ENCODE data around the gene EVPL.
"Not testable (repeated sequence)": the region's sequence is repeated elsewhere in the genome, so short reads cannot be mapped to it uniquely, and the experiment has no call there.

EVPL gene

GRCh38 chr17:75987041-75987440 lies 40.1 kb downstream of the EVPL start:
- Histone ChIP-seq H3K9me3 (ENCODE audit: control insufficient read depth, insufficient read depth, low read length) (no peaks in the 10 kb centered on the region), H3K4me3 (ENCODE audit: low read depth, low read length) (no peak overlapping the region), H3K36me3 (ENCODE audit: control insufficient read depth, insufficient read depth, low read length) (peaks cover 19% of the 10 kb centered on the region), H3K9ac (ENCODE audit: low read depth, low read length) (no peak overlapping the region), H3K4me1 (ENCODE audit: control insufficient read depth, insufficient read depth, low read length) (peaks cover 23% of the 10 kb centered on the region), H3K27ac (ENCODE audit: low read depth, low read length) (no peak overlapping the region), H3K27me3 (ENCODE audit: control insufficient read depth, insufficient read depth, low read length) (no peaks in the 10 kb centered on the region)

DNA sequence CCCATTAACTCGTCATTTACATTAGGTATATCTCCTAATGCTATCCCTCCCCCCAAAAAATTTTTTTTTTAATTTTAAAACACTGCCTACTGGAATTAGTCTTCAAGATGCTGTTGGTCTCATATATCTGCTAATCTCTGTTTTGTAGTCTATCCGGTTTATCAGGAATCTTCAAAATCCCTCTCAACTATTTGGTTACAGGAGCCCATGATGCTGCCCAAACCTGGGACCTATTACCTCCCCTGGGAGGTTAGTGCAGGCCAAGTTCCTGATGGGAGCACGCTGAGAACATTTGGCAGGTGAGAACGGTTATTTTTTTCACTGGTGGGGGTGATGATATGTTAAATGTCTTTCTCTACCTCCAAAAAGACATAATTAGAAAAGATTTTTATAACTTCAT lies 41.1 kb downstream of the EVPL start:
- Histone ChIP-seq H3K9me3 (ENCODE audit: control insufficient read depth, insufficient read depth, low read length) (no peaks in the 10 kb centered on the region), H3K4me3 (ENCODE audit: low read depth, low read length) (no peak overlapping the region), H3K27me3 (ENCODE audit: control insufficient read depth, insufficient read depth, low read length) (no peaks in the 10 kb centered on the region), H3K27ac (ENCODE audit: low read depth, low read length) (no peak overlapping the region), H3K9ac (ENCODE audit: low read depth, low read length) (no peak overlapping the region), H3K4me1 (ENCODE audit: control insufficient read depth, insufficient read depth, low read length) (peaks cover 25% of the 10 kb centered on the region), H3K36me3 (ENCODE audit: control insufficient read depth, insufficient read depth, low read length) (peaks cover 9% of the 10 kb centered on the region)

GRCh38 chr17:75983501-75984181 lies 43.5 kb downstream of the EVPL start:
- Histone ChIP-seq H3K36me3 (ENCODE audit: control insufficient read depth, insufficient read depth, low read length) (peaks cover 9% of the 10 kb centered on the region), H3K27ac (ENCODE audit: low read depth, low read length) (peak overlapping the region; percentile 86), H3K4me3 (ENCODE audit: low read depth, low read length) (peak overlapping the region; percentile 40), H3K27me3 (ENCODE audit: control insufficient read depth, insufficient read depth, low read length) (no peaks in the 10 kb centered on the region), H3K4me1 (ENCODE audit: control insufficient read depth, insufficient read depth, low read length) (peaks cover 29% of the 10 kb centered on the region), H3K9me3 (ENCODE audit: control insufficient read depth, insufficient read depth, low read length) (no peaks in the 10 kb centered on the region), H3K9ac (ENCODE audit: low read depth, low read length) (peak overlapping the region; percentile 71)

- Histone ChIP-seq H3K9me3 (ENCODE audit: control insufficient read depth, insufficient read depth, low read length) (no peaks in the 10 kb centered on the region), H3K4me1 (ENCODE audit: control insufficient read depth, insufficient read depth, low read length) (peaks cover 31% of the 10 kb centered on the region), H3K27me3 (ENCODE audit: control insufficient read depth, insufficient read depth, low read length) (no peaks in the 10 kb centered on the region), H3K4me3 (ENCODE audit: low read depth, low read length) (no peak overlapping the region), H3K27ac (ENCODE audit: low read depth, low read length) (peak overlapping the region; percentile 20), H3K36me3 (ENCODE audit: control insufficient read depth, insufficient read depth, low read length) (peaks cover 6% of the 10 kb centered on the region; the same call in 1 of the 2 replicates), H3K9ac (ENCODE audit: low read depth, low read length) (no peak overlapping the region)
Measured at GRCh38 chr17:75981019-75981615, 46.0 kb downstream of the EVPL start.

- Histone ChIP-seq H3K9ac (ENCODE audit: low read depth, low read length) (peak overlapping the region; percentile 87; the same call in 1 of the 2 replicates), H3K4me3 (ENCODE audit: low read depth, low read length) (peak overlapping the region; percentile 89), H3K27ac (ENCODE audit: low read depth, low read length) (peak overlapping the region; percentile 100), H3K4me1 (ENCODE audit: control insufficient read depth, insufficient read depth, low read length) (peaks cover 31% of the 10 kb centered on the region), H3K27me3 (ENCODE audit: control insufficient read depth, insufficient read depth, low read length) (no peaks in the 10 kb centered on the region), H3K9me3 (ENCODE audit: control insufficient read depth, insufficient read depth, low read length) (no peaks in the 10 kb centered on the region), H3K36me3 (ENCODE audit: control insufficient read depth, insufficient read depth, low read length) (peaks cover 9% of the 10 kb centered on the region; the same call in 1 of the 2 replicates)
Measured at GRCh38 chr17:75980188-75981018, 46.7 kb downstream of the EVPL start.

DNA sequence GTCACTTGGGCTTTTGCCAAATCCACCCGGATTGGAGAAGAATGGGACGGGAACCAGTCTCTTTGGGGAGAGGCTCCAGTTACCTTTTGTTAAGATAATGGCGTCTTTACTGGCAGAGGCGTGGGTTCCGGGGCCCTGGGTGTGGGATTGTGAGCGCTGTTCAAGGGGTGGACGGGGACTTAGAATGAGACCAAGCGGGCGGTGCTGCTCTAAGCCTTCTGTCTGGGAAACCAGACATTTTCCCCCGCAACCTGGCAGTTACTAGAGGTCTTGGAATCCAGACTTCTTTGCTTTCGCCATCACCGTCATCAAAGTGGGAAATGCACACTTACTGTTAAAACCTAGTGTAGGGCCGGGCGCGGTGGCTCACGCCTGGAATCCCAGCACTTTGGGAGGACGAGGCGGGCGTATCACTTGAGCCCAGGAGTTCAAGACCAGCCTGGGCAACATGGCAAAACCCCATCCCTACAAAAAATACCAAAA lies 47.4 kb downstream of the EVPL start:
- Histone ChIP-seq H3K4me1 (ENCODE audit: control insufficient read depth, insufficient read depth, low read length) (peaks cover 31% of the 10 kb centered on the region), H3K9ac (ENCODE audit: low read depth, low read length) (peak overlapping the region; percentile 87), H3K27ac (ENCODE audit: low read depth, low read length) (peak overlapping the region; percentile 100), H3K4me3 (ENCODE audit: low read depth, low read length) (peak overlapping the region; percentile 89), H3K27me3 (ENCODE audit: control insufficient read depth, insufficient read depth, low read length) (no peaks in the 10 kb centered on the region), H3K9me3 (ENCODE audit: control insufficient read depth, insufficient read depth, low read length) (no peaks in the 10 kb centered on the region), H3K36me3 (ENCODE audit: control insufficient read depth, insufficient read depth, low read length) (peaks cover 9% of the 10 kb centered on the region; the same call in 1 of the 2 replicates)

GRCh38 chr17:75978938-75979704 lies 48.0 kb downstream of the EVPL start, which contains the start of the genes ACOX1 and TEN1:
Gene ACOX1 (minus strand): TSS chr17:75979166. CDS start chr17:75979073, 93 bp downstream.
Gene TEN1 (plus strand): TSS chr17:75979240. CDS start chr17:75986193, 6,953 bp downstream.
- Histone ChIP-seq H3K36me3 (ENCODE audit: control insufficient read depth, insufficient read depth, low read length) (peaks cover 9% of the 10 kb centered on the region; the same call in 1 of the 2 replicates), H3K4me3 (ENCODE audit: low read depth, low read length) (peak within 1 kb of the TSS; percentile 89), H3K9ac (ENCODE audit: low read depth, low read length) (peak within 1 kb of the TSS; percentile 87), H3K9me3 (ENCODE audit: control insufficient read depth, insufficient read depth, low read length) (no peaks in the 10 kb centered on the region), H3K27me3 (ENCODE audit: control insufficient read depth, insufficient read depth, low read length) (no peaks in the 10 kb centered on the region), H3K4me1 (ENCODE audit: control insufficient read depth, insufficient read depth, low read length) (peaks cover 24% of the 10 kb centered on the region), H3K27ac (ENCODE audit: low read depth, low read length) (peak within 1 kb of the TSS; percentile 100)

DNA sequence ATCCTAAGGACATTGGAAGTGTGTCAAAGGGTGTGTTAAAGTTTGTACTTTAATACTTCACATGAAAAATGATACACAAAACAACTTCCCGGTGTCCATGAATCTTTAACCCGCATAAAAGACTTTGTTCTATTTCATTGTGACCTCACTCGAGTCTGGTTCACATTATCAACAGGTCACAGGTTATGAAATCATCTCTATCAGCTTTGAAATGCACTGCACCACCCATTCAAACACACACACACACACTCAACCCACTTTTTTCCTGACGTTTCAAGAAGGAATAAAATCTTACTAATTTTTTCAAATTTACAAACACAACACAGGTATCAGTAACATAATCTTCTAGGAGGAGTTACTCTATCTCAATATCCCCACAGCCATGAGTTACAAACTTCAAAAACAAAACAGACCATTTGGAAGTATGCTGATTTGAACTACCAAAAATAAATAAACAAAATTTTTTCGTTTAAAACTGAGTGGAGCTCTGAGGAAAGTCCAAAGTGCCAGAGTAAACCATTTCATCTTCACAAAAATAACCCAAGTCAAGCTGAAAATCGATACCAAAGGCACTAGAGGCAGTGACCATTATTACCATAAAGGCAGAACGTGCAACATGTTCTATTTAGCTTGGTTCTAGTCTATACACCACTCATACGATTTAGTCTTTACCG lies 50.8 kb downstream of the EVPL start:
- Histone ChIP-seq H3K36me3 (ENCODE audit: control insufficient read depth, insufficient read depth, low read length) (peaks cover 27% of the 10 kb centered on the region), H3K9ac (ENCODE audit: low read depth, low read length) (no peak overlapping the region), H3K9me3 (ENCODE audit: control insufficient read depth, insufficient read depth, low read length) (no peaks in the 10 kb centered on the region), H3K27me3 (ENCODE audit: control insufficient read depth, insufficient read depth, low read length) (no peaks in the 10 kb centered on the region), H3K4me1 (ENCODE audit: control insufficient read depth, insufficient read depth, low read length) (peaks cover 7% of the 10 kb centered on the region; the same call in 1 of the 2 replicates), H3K27ac (ENCODE audit: low read depth, low read length) (no peak overlapping the region), H3K4me3 (ENCODE audit: low read depth, low read length) (no peak overlapping the region)

GRCh38 chr17:75975757-75976174 lies 51.3 kb downstream of the EVPL start:
- Histone ChIP-seq H3K4me1 (ENCODE audit: control insufficient read depth, insufficient read depth, low read length) (peaks cover 6% of the 10 kb centered on the region; the same call in 1 of the 2 replicates), H3K4me3 (ENCODE audit: low read depth, low read length) (no peak overlapping the region), H3K9me3 (ENCODE audit: control insufficient read depth, insufficient read depth, low read length) (no peaks in the 10 kb centered on the region), H3K27ac (ENCODE audit: low read depth, low read length) (no peak overlapping the region), H3K27me3 (ENCODE audit: control insufficient read depth, insufficient read depth, low read length) (no peaks in the 10 kb centered on the region), H3K36me3 (ENCODE audit: control insufficient read depth, insufficient read depth, low read length) (peaks cover 27% of the 10 kb centered on the region), H3K9ac (ENCODE audit: low read depth, low read length) (no peak overlapping the region)

GRCh38 chr17:75975187-75975586 lies 51.9 kb downstream of the EVPL start:
- not testable (repeated sequence) for H3K27me3 ChIP-seq (ENCODE audit: control insufficient read depth, insufficient read depth, low read length); H3K9me3 ChIP-seq (ENCODE audit: control insufficient read depth, insufficient read depth, low read length); H3K4me3 ChIP-seq (ENCODE audit: low read depth, low read length); H3K27ac ChIP-seq (ENCODE audit: low read depth, low read length); H3K9ac ChIP-seq (ENCODE audit: low read depth, low read length); H3K4me1 ChIP-seq (ENCODE audit: control insufficient read depth, insufficient read depth, low read length)
- peaks cover 30% of the 10 kb centered on the region for H3K36me3 ChIP-seq (ENCODE audit: control insufficient read depth, insufficient read depth, low read length)
